Hematopoietic multipotent progenitor cell treated with erythropoietin and hydrocortisone succinate and interleukin-3 and kit ligand, for 15 days (in vitro differentiated cells): Measurements from ENCODE around the gene CHST8.

ENCODE experiments used
- DNase-seq: peaks from one replicate; pipeline ENCODE4 v3.0.0-alpha.2; 2015; ENCODE audit warnings: low spot score

CHST8 gene

GRCh38 chr19:33737681-33738371, 116.1 kb downstream of the CHST8 start:
- no peak for DNase-seq

GRCh38 chr19:33740811-33741396, 119.2 kb downstream of the CHST8 start:
- peak; percentile 4 for DNase-seq

GRCh38 chr19:33745297-33745696, 123.5 kb downstream of the CHST8 start:
- DNase-seq, result no peak

- DNase-seq, result no peak
These were observed 124.4 kb downstream of the CHST8 start for GRCh38 chr19:33746159-33746558.

- no peak for DNase-seq
These were observed 125.5 kb downstream of the CHST8 start for GRCh38 chr19:33747273-33747672.

- DNase-seq, result no peak
These were observed 126.5 kb downstream of the CHST8 start for GRCh38 chr19:33748231-33748630.

GRCh38 chr19:33749016-33749415, 127.3 kb downstream of the CHST8 start:
- DNase-seq, result no peak

GRCh38 chr19:33749619-33750175, 127.9 kb downstream of the CHST8 start:
- no peak for DNase-seq

GRCh38 chr19:33750587-33751435, 129.1 kb downstream of the CHST8 start:
- no peak for DNase-seq

GRCh38 chr19:33751436-33751770, 129.7 kb downstream of the CHST8 start:
- DNase-seq, result no peak

GRCh38 chr19:33752018-33752800, 130.5 kb downstream of the CHST8 start:
- DNase-seq, result no peak

GRCh38 chr19:33752945-33753344, 131.2 kb downstream of the CHST8 start:
- no peak for DNase-seq

GRCh38 chr19:33754361-33754760, 132.6 kb downstream of the CHST8 start:
- no peak for DNase-seq

- DNase-seq, result no peak
These were observed 133.6 kb downstream of the CHST8 start for GRCh38 chr19:33755099-33756035.

GRCh38 chr19:33756177-33756576, 134.4 kb downstream of the CHST8 start:
- DNase-seq, result no peak

- no peak for DNase-seq
These were observed 136.8 kb downstream of the CHST8 start for GRCh38 chr19:33758541-33759013.

GRCh38 chr19:33759356-33759755, 137.6 kb downstream of the CHST8 start:
- no peak for DNase-seq

- no peak for DNase-seq
These were observed 142.0 kb downstream of the CHST8 start for GRCh38 chr19:33763633-33764371.

GRCh38 chr19:33766623-33767022, 144.9 kb downstream of the CHST8 start:
- DNase-seq, result no peak

GRCh38 chr19:33767898-33768413, 146.2 kb downstream of the CHST8 start:
- no peak for DNase-seq
